Loucy (cell line): ENCODE results near the gene LRRC4.

Source experiments
- H2AFZ ChIP-seq: fragments of 200-600 bp; sonication (generic); 2 replicates; pipeline ENCODE4 v1.6.0; 2016; ENCODE audit warnings: antibody characterized with exemption, mild to moderate bottlenecking, low read length, moderate library complexity
- H3F3A ChIP-seq: fragments of 200-600 bp; 2 replicates; pipeline ENCODE4 v1.6.0; 2016; ENCODE audit warnings: antibody characterized with exemption, low read depth, mild to moderate bottlenecking
- H3K27me3 ChIP-seq: fragments of 200-600 bp; sonication (generic); 2 replicates; pipeline ENCODE4 v1.6.1; 2014; ENCODE audit warnings: low read length, mild to moderate bottlenecking; ENCODE audit not compliant: insufficient read depth, poor library complexity, severe bottlenecking
- H3K36me3 ChIP-seq: fragments of 200-600 bp; sonication (generic); 2 replicates; pipeline ENCODE4 v1.6.1; 2016; ENCODE audit warnings: low read length; ENCODE audit not compliant: insufficient read depth
- H3K4me1 ChIP-seq: fragments of 200-600 bp; sonication (generic); 2 replicates; pipeline ENCODE4 v1.5.1; 2014; ENCODE audit warnings: low read length, mild to moderate bottlenecking; ENCODE audit not compliant: insufficient read depth, poor library complexity, severe bottlenecking
- H3K4me2 ChIP-seq: fragments of 200-600 bp; sonication (generic); 2 replicates; pipeline ENCODE4 v1.6.0; 2014; ENCODE audit warnings: antibody characterized with exemption, low read length, low read depth, mild to moderate bottlenecking; ENCODE audit not compliant: poor library complexity, severe bottlenecking
- H3K4me3 ChIP-seq: fragments of 200-600 bp; sonication (generic); 2 replicates; pipeline ENCODE4 v1.5.1; 2014; ENCODE audit warnings: low read length, mild to moderate bottlenecking, mixed read lengths; ENCODE audit not compliant: poor library complexity, severe bottlenecking
- H3K79me2 ChIP-seq: fragments of 200-600 bp; sonication (generic); 2 replicates; pipeline ENCODE4 v1.6.1; 2014; ENCODE audit warnings: low read length; ENCODE audit not compliant: insufficient read depth
- H3K9ac ChIP-seq: fragments of 200-600 bp; sonication (generic); 2 replicates; pipeline ENCODE4 v1.6.0; 2014; ENCODE audit warnings: mild to moderate bottlenecking, low read depth, low read length, moderate library complexity; ENCODE audit not compliant: poor library complexity, severe bottlenecking
- H3K9me2 ChIP-seq: fragments of 200-600 bp; sonication (generic); replicated peaks from 2 replicates; pipeline ENCODE4 v1.6.1; 2016; ENCODE audit warnings: low read depth, low read length, mixed read lengths
- H3K9me3 ChIP-seq: fragments of 200-600 bp; sonication (generic); 2 replicates; pipeline ENCODE4 v1.6.1; 2014; ENCODE audit warnings: mild to moderate bottlenecking, antibody characterized with exemption, low read length, low read depth; ENCODE audit not compliant: insufficient read depth
- H4K20me1 ChIP-seq: fragments of 200-600 bp; sonication (generic); 2 replicates; pipeline ENCODE4 v1.6.0; 2014; ENCODE audit warnings: antibody characterized with exemption, low read length, mild to moderate bottlenecking; ENCODE audit not compliant: insufficient read depth, poor library complexity, severe bottlenecking
- EZH2phosphoT487 ChIP-seq: fragments of 200-600 bp; IDR thresholded peaks from 2 replicates; pipeline ENCODE4 v1.6.1; 2018; ENCODE audit warnings: antibody characterized with exemption, mild to moderate bottlenecking, moderate library complexity, borderline replicate concordance
- TF ChIP-seq, protein P1 (sequence below): fragments of 200-600 bp; sonication (generic); conservative IDR thresholded peaks from 2 replicates; pipeline ENCODE4 v1.5.1; 2014; ENCODE audit warnings: mild to moderate bottlenecking, antibody characterized with exemption, low read length

LRRC4 gene

GRCh38 chr7:127993987-127994386 lies 37.2 kb downstream of the LRRC4 start:
- no peaks in the 10 kb centered on the region for H3K9me3 ChIP-seq
- no peaks in the 10 kb centered on the region for H4K20me1 ChIP-seq
- H3K9ac ChIP-seq: no peak overlapping the region
- H2AFZ ChIP-seq: no peak overlapping the region
- TF ChIP-seq EZH2phosphoT487: no peak
- TF ChIP-seq, protein P1, sequence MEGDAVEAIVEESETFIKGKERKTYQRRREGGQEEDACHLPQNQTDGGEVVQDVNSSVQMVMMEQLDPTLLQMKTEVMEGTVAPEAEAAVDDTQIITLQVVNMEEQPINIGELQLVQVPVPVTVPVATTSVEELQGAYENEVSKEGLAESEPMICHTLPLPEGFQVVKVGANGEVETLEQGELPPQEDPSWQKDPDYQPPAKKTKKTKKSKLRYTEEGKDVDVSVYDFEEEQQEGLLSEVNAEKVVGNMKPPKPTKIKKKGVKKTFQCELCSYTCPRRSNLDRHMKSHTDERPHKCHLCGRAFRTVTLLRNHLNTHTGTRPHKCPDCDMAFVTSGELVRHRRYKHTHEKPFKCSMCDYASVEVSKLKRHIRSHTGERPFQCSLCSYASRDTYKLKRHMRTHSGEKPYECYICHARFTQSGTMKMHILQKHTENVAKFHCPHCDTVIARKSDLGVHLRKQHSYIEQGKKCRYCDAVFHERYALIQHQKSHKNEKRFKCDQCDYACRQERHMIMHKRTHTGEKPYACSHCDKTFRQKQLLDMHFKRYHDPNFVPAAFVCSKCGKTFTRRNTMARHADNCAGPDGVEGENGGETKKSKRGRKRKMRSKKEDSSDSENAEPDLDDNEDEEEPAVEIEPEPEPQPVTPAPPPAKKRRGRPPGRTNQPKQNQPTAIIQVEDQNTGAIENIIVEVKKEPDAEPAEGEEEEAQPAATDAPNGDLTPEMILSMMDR: no peak
- no peak overlapping the region for H3K4me3 ChIP-seq
- H3K4me1 ChIP-seq: no peaks in the 10 kb centered on the region
- no peaks in the 10 kb centered on the region for H3K27me3 ChIP-seq
- H3K36me3 ChIP-seq: peaks cover 53% of the 10 kb centered on the region; the same call in 1 of the 2 replicates
- no peaks in the 10 kb centered on the region for H3F3A ChIP-seq
- H3K79me2 ChIP-seq: no peaks in the 10 kb centered on the region
- H3K4me2 ChIP-seq: no peak overlapping the region
- H3K9me2 ChIP-seq: no peaks in the 10 kb centered on the region

GRCh38 chr7:127993317-127993716 lies 37.9 kb downstream of the LRRC4 start:
- Histone ChIP-seq H3K4me3 (no peak overlapping the region), H3K9me2 (no peaks in the 10 kb centered on the region), H3K9ac (no peak overlapping the region), H3K4me2 (no peak overlapping the region), H3K4me1 (no peaks in the 10 kb centered on the region), H4K20me1 (no peaks in the 10 kb centered on the region), H3K79me2 (no peaks in the 10 kb centered on the region), H3F3A (no peaks in the 10 kb centered on the region), H3K9me3 (no peaks in the 10 kb centered on the region), H3K27me3 (no peaks in the 10 kb centered on the region), H2AFZ (no peak overlapping the region), H3K36me3 (peaks cover 53% of the 10 kb centered on the region; the same call in 1 of the 2 replicates)
- TF ChIP-seq, protein P1: no peak
- no peak for TF ChIP-seq EZH2phosphoT487

- no peaks in the 10 kb centered on the region for H3K9me2 ChIP-seq
- no peaks in the 10 kb centered on the region for H3K4me1 ChIP-seq
- H3K9ac ChIP-seq: no peak overlapping the region
- no peaks in the 10 kb centered on the region for H3K27me3 ChIP-seq
- H3K9me3 ChIP-seq: no peaks in the 10 kb centered on the region
- TF ChIP-seq, protein P1: no peak
- TF ChIP-seq EZH2phosphoT487: no peak
- H3K4me2 ChIP-seq: no peak overlapping the region
- H3F3A ChIP-seq: no peaks in the 10 kb centered on the region
- no peak overlapping the region for H2AFZ ChIP-seq
- H3K4me3 ChIP-seq: no peak overlapping the region
- H3K79me2 ChIP-seq: no peaks in the 10 kb centered on the region
- H3K36me3 ChIP-seq: peaks cover 32% of the 10 kb centered on the region; the same call in 1 of the 2 replicates
- no peaks in the 10 kb centered on the region for H4K20me1 ChIP-seq
Measured at GRCh38 chr7:127988751-127989150, 42.5 kb downstream of the LRRC4 start.
